Right hindlimb (tissue), 1 donor: ENCODE measurements around the gene LBX1.

ENCODE experiments used
- DNase-seq: peaks from one replicate; pipeline ENCODE4 v3.0.0-alpha.2; 2018

LBX1 gene

GRCh38 chr10:101224910-101225823, 4.1 kb downstream of the LBX1 start:
- no peak for DNase-seq

GRCh38 chr10:101224060-101224909, 5.0 kb downstream of the LBX1 start:
- DNase-seq: no peak

GRCh38 chr10:101223274-101224059, 5.8 kb downstream of the LBX1 start:
- no peak for DNase-seq

- DNase-seq: no peak
Observed at GRCh38 chr10:101222683-101223273, 6.5 kb downstream of the LBX1 start.

GRCh38 chr10:101221963-101222531, 7.2 kb downstream of the LBX1 start:
- DNase-seq: no peak

GRCh38 chr10:101221549-101221948, 7.7 kb downstream of the LBX1 start:
- no peak for DNase-seq

GRCh38 chr10:101219946-101220451, 9.3 kb downstream of the LBX1 start:
- DNase-seq: no peak

- no peak for DNase-seq
Observed at GRCh38 chr10:101219139-101219945, 9.9 kb downstream of the LBX1 start.

- DNase-seq: no peak
Observed at GRCh38 chr10:101218351-101219138, 10.7 kb downstream of the LBX1 start.

GRCh38 chr10:101217450-101218281, 11.6 kb downstream of the LBX1 start:
- DNase-seq: no peak

- no peak for DNase-seq
Observed at GRCh38 chr10:101217044-101217425, 12.2 kb downstream of the LBX1 start.

- no peak for DNase-seq
Observed at GRCh38 chr10:101216207-101217043, 12.8 kb downstream of the LBX1 start.

- DNase-seq: no peak
Observed at GRCh38 chr10:101215397-101216206, 13.7 kb downstream of the LBX1 start.

- DNase-seq: peak; percentile 72
Observed at GRCh38 chr10:101214446-101215396, 14.5 kb downstream of the LBX1 start.

- DNase-seq: no peak
Observed at GRCh38 chr10:101208543-101208942, 20.7 kb downstream of the LBX1 start.

GRCh38 chr10:101207026-101207425, 22.2 kb downstream of the LBX1 start:
- DNase-seq: no peak
